Astrocyte (in vitro differentiated cells and primary cell): ENCODE measurements around the gene CDC14B. TPM values are rescaled to one million over a fixed set of nuclear protein-coding genes. Genes with fewer than 3 reads are reported as not detected.
A peak's percentile ranks its signal among the peaks of the same experiment; 100 is the strongest.

Source experiments
- DNase-seq: peaks from one replicate; pipeline ENCODE4 v3.0.0-alpha.2; 2010; ENCODE audit warnings: low read depth
- FAIRE-seq: peaks from 2 replicates; lab custom pipeline; 2011; peaks lifted over from hg19 to GRCh38; lab: Jason Lieb, UNC
- H2AFZ ChIP-seq: 2 replicates; pipeline ENCODE4 v1.6.0; 2012; ENCODE audit warnings: low read depth, low read length, inconsistent platforms
- H3K27ac ChIP-seq: 2 replicates; pipeline ENCODE4 v1.5.1; 2011; ENCODE audit warnings: low read depth, low read length, inconsistent platforms
- H3K27me3 ChIP-seq: 2 replicates; pipeline ENCODE4 v1.6.0; 2011; ENCODE audit warnings: low read length, inconsistent platforms; ENCODE audit not compliant: insufficient read depth
- H3K36me3 ChIP-seq: 2 replicates; pipeline ENCODE4 v1.5.1; 2011; ENCODE audit warnings: low read length, inconsistent platforms; ENCODE audit not compliant: insufficient read depth
- H3K4me1 ChIP-seq: 2 replicates; pipeline ENCODE4 v1.5.1; 2011; ENCODE audit warnings: low read length, inconsistent platforms; ENCODE audit not compliant: insufficient read depth
- H3K4me2 ChIP-seq: 2 replicates; pipeline ENCODE4 v1.6.0; 2012; ENCODE audit warnings: low read length, inconsistent platforms
- H3K4me3 ChIP-seq: 2 replicates; pipeline ENCODE4 v1.5.1; 2011; ENCODE audit warnings: low read depth, mild to moderate bottlenecking, low read length, inconsistent platforms; ENCODE audit not compliant: insufficient read depth
- H3K79me2 ChIP-seq: 2 replicates; pipeline ENCODE4 v1.6.0; 2012; ENCODE audit warnings: mild to moderate bottlenecking, low read length, inconsistent platforms; ENCODE audit not compliant: insufficient read depth
- H3K9ac ChIP-seq: 2 replicates; pipeline ENCODE4 v1.6.0; 2012; ENCODE audit warnings: mild to moderate bottlenecking, low read length, inconsistent platforms
- H3K9me3 ChIP-seq: 2 replicates; pipeline ENCODE4 v1.5.1; 2012; ENCODE audit warnings: low read depth, mild to moderate bottlenecking, low read length, inconsistent platforms; ENCODE audit not compliant: insufficient read depth
- H4K20me1 ChIP-seq: 2 replicates; pipeline ENCODE4 v1.6.0; 2012; ENCODE audit warnings: low read length, inconsistent platforms; ENCODE audit not compliant: insufficient read depth
- H3K27ac Mint-ChIP-seq: one replicate; pipeline ENCODE4 v1.8.0; 2021; ENCODE audit warnings: mild to moderate bottlenecking, mixed read lengths; ENCODE audit not compliant: unreplicated experiment
- H3K27me3 Mint-ChIP-seq: one replicate; pipeline ENCODE4 v1.8.0; 2021; ENCODE audit warnings: low read depth, mixed read lengths; ENCODE audit not compliant: unreplicated experiment
- H3K36me3 Mint-ChIP-seq: one replicate; pipeline ENCODE4 v1.8.0; 2021; ENCODE audit warnings: low read depth, mixed read lengths; ENCODE audit not compliant: unreplicated experiment
- H3K4me1 Mint-ChIP-seq: one replicate; pipeline ENCODE4 v1.8.0; 2021; ENCODE audit warnings: low read depth, mixed read lengths; ENCODE audit not compliant: unreplicated experiment
- H3K4me3 Mint-ChIP-seq: one replicate; pipeline ENCODE4 v1.8.0; 2021; ENCODE audit warnings: mild to moderate bottlenecking, moderate library complexity, mixed read lengths; ENCODE audit not compliant: unreplicated experiment
- H3K9me3 Mint-ChIP-seq: one replicate; pipeline ENCODE4 v1.8.0; 2021; ENCODE audit warnings: mild to moderate bottlenecking, mixed read lengths; ENCODE audit not compliant: unreplicated experiment
- EZH2 ChIP-seq: IDR thresholded peaks from 2 replicates; pipeline ENCODE4 v1.6.1; 2012; ENCODE audit warnings: mild to moderate bottlenecking, low read length, inconsistent platforms; ENCODE audit not compliant: insufficient read depth
- total RNA-seq: library from RNA; stranded (reverse); gene quantifications from 2 replicates; pipeline ENCODE4 v1.2.1, GENCODE V29; 2021
- TF ChIP-seq, protein P1 (sequence below): IDR thresholded peaks from 2 replicates; pipeline ENCODE4 v1.5.1; 2011; ENCODE audit warnings: low read depth, mild to moderate bottlenecking, inconsistent platforms, low read length, moderate library complexity; ENCODE audit not compliant: insufficient read depth

The CDC14B gene
- total RNA-seq, 1 donor from 2014 or later: 22.5 TPM

DNA sequence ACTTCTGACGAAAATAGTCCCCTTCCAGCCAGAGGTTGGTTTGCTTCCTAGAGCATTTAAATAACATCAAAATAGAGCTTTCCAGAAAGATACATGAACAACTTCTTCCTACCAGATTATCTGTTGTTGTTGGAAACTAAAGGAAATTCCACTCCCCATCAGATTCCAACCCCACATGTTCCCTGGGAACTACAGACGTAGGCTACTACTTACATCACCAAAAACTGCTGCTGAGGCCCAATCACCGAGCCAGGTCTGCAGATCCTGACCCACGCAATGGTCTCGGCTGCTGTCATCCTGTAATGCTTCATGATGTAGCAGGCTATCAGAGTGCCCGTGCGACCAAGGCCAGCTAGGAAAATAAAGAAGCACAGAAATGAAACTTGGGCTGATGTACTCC is 96.3 kb downstream of the CDC14B start:
- no peaks in the 10 kb centered on the region for H3K4me1 Mint-ChIP-seq
- DNase-seq (peak; percentile 23), FAIRE-seq (no peak)
- H3K27me3 Mint-ChIP-seq: no peaks in the 10 kb centered on the region
- H3K36me3 Mint-ChIP-seq: peaks cover 11% of the 10 kb centered on the region
- H3K9me3 Mint-ChIP-seq: no peaks in the 10 kb centered on the region
- no peaks in the 10 kb centered on the region for H3K79me2 ChIP-seq
- no peak overlapping the region for H3K27ac Mint-ChIP-seq
- no peaks in the 10 kb centered on the region for H3K36me3 ChIP-seq
- H3K9ac ChIP-seq: no peak overlapping the region
- no peak for TF ChIP-seq EZH2
- TF ChIP-seq, protein P1, sequence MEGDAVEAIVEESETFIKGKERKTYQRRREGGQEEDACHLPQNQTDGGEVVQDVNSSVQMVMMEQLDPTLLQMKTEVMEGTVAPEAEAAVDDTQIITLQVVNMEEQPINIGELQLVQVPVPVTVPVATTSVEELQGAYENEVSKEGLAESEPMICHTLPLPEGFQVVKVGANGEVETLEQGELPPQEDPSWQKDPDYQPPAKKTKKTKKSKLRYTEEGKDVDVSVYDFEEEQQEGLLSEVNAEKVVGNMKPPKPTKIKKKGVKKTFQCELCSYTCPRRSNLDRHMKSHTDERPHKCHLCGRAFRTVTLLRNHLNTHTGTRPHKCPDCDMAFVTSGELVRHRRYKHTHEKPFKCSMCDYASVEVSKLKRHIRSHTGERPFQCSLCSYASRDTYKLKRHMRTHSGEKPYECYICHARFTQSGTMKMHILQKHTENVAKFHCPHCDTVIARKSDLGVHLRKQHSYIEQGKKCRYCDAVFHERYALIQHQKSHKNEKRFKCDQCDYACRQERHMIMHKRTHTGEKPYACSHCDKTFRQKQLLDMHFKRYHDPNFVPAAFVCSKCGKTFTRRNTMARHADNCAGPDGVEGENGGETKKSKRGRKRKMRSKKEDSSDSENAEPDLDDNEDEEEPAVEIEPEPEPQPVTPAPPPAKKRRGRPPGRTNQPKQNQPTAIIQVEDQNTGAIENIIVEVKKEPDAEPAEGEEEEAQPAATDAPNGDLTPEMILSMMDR: no peak
- no peaks in the 10 kb centered on the region for H4K20me1 ChIP-seq
- no peaks in the 10 kb centered on the region for H3K27me3 ChIP-seq
- no peak overlapping the region for H3K4me3 ChIP-seq
- H3K4me3 Mint-ChIP-seq: no peak overlapping the region
- H3K27ac ChIP-seq: no peak overlapping the region
- no peak overlapping the region for H2AFZ ChIP-seq
- no peak overlapping the region for H3K4me2 ChIP-seq
- no peaks in the 10 kb centered on the region for H3K4me1 ChIP-seq
- no peaks in the 10 kb centered on the region for H3K9me3 ChIP-seq

DNA sequence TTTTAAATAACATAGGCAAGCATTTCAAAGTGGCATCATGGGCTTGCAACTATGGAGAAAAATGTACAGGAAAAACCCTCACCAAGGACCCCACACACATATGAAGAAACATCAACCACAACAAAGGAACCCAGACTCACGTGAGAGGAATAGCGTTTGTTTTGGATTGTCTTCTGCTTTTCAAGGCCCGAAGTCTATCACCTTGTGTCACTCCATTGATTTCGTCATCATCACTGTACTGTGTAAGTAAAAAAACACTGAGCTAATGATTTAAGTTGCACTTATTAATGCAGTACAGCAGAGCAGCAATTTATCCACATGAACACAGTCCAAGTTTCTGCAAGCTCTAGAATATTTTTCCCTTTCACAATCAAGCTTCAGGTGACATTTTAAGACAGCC is 97.3 kb downstream of the CDC14B start:
- Histone ChIP-seq H3K4me3 (no peak overlapping the region), H3K79me2 (no peaks in the 10 kb centered on the region), H3K4me1 (no peaks in the 10 kb centered on the region), H2AFZ (no peak overlapping the region), H3K9ac (no peak overlapping the region), H3K4me2 (no peak overlapping the region), H3K9me3 (no peaks in the 10 kb centered on the region), H3K27me3 (no peaks in the 10 kb centered on the region), H3K36me3 (no peaks in the 10 kb centered on the region), H4K20me1 (no peaks in the 10 kb centered on the region), H3K27ac (no peak overlapping the region)
- H3K27me3 Mint-ChIP-seq: no peaks in the 10 kb centered on the region
- peaks cover 11% of the 10 kb centered on the region for H3K36me3 Mint-ChIP-seq
- TF ChIP-seq, protein P1: no peak
- no peak for TF ChIP-seq EZH2
- FAIRE-seq (peak; percentile 45), DNase-seq (no peak)
- no peaks in the 10 kb centered on the region for H3K4me1 Mint-ChIP-seq
- H3K27ac Mint-ChIP-seq: no peak overlapping the region
- no peaks in the 10 kb centered on the region for H3K9me3 Mint-ChIP-seq
- no peak overlapping the region for H3K4me3 Mint-ChIP-seq

DNA sequence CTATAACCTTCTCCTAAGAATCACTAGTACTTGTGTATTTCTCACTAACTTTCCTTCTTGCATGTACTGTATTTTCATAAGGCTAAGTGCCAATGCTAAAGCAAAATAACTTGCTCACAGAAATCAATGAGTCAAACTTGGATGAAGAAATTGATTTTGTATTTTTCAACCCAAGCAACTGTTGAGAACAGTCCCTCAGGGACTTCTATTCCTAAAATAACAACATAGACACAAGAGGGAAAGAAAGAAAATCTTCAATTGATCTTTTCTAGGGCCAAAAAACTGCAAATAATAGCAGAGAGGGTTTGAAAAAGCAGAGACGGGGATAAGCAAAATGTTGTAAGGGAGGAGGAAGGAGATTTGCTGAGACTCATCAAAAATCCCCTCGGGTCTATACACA is 99.9 kb downstream of the CDC14B start:
- no peaks in the 10 kb centered on the region for H4K20me1 ChIP-seq
- H3K27me3 ChIP-seq: no peaks in the 10 kb centered on the region
- H3K27ac ChIP-seq: no peak overlapping the region
- Mint-ChIP-seq H3K36me3 (peaks cover 7% of the 10 kb centered on the region), H3K4me1 (peaks cover 14% of the 10 kb centered on the region), H3K27ac (no peak overlapping the region), H3K27me3 (no peaks in the 10 kb centered on the region), H3K9me3 (no peaks in the 10 kb centered on the region), H3K4me3 (no peak overlapping the region)
- no peaks in the 10 kb centered on the region for H3K36me3 ChIP-seq
- FAIRE-seq (no peak), DNase-seq (no peak)
- H3K9me3 ChIP-seq: no peaks in the 10 kb centered on the region
- H3K4me3 ChIP-seq: no peak overlapping the region
- no peak overlapping the region for H3K9ac ChIP-seq
- no peaks in the 10 kb centered on the region for H3K79me2 ChIP-seq
- TF ChIP-seq, protein P1: no peak
- TF ChIP-seq EZH2: no peak
- H3K4me2 ChIP-seq: no peak overlapping the region
- peaks cover 1% of the 10 kb centered on the region for H3K4me1 ChIP-seq
- H2AFZ ChIP-seq: no peak overlapping the region
